HG03280 (cell line): ENCODE measurements around the gene SCAF1.
"Not testable (repeated sequence)": the region's sequence is repeated elsewhere in the genome, so short reads cannot be mapped to it uniquely, and the experiment has no call there.

Source experiments
- ATAC-seq: cut with Tn5 transposase; IDR thresholded peaks from one replicate; pipeline ENCODE4 v1.9.1; 2021; ENCODE audit warnings: mild to moderate bottlenecking, moderate library complexity; ENCODE audit not compliant: unreplicated experiment

SCAF1 gene

DNA sequence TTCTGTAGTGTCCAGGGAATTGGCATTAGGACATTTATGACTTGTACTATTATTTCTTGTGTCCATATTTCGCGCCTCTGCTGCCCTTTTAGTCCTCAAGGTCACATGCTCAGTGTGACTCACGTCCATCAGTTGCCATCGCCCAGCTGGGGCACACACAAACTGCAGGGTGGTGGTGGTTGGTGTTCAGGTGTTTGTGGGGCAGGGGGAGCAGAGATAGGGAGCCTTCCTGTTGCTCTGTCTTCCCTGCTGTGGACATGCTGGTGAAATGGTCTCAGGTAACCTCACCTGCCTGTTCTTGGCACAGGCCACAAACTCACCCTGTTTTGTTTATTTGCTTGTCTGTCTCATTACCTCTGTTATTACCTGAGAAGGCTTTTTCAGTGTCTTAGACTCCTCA, 28.6 kb upstream of the SCAF1 start:
- no peak for ATAC-seq

DNA sequence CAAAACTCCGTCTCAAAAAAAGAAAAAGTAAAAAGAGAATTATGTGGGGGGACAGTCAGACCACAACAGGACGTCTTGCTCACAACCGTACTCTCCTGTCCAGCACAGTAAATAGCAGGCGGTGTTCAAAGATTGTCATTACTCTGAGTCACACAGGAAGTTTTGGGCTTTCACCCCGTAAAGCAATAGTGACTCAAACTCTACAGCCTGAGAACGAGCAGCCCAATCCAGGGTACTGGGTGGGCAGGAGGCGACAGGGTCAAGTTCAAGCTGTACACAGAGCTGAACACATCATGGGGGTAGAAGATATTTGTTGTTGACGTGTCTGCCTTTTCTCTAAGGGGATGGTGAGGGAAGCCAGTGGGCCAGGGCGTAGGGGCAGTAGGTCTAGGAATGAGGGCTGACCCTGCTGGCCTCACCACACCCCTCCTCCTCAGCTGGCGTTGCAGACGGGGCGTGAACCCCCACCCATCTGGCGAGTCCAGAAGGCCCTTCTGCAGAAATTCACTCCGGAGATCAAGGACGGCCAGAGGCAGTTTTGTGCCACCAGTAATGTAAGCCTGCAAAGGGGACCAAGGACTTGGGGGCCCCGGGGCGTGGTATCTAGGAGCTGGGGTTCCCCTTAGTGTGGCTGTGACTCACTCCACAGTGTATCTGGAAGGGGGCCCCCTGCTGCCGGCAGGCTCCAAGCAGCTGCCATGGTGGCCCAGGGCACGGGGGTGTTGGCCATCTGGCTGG, 27.7 kb upstream of the SCAF1 start:
- ATAC-seq, result no peak

DNA sequence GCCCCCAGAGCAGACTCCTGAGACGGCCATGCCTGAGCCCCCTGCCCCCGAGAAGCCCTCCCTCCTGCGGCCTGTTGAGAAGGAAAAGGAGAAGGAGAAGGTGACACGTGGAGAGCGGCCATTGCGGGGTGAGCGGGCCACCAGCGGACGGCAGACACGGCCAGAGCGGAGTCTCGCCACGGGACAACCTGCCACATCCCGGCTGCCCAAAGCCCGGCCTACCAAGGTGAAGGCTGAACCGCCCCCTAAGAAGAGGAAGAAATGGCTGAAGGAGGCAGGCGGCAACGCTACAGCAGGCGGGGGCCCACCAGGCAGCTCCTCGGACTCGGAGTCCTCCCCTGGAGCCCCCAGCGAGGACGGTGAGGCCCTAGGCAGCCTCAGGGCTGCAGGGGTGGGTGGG, 26.1 kb upstream of the SCAF1 start:
- ATAC-seq, result no peak

DNA sequence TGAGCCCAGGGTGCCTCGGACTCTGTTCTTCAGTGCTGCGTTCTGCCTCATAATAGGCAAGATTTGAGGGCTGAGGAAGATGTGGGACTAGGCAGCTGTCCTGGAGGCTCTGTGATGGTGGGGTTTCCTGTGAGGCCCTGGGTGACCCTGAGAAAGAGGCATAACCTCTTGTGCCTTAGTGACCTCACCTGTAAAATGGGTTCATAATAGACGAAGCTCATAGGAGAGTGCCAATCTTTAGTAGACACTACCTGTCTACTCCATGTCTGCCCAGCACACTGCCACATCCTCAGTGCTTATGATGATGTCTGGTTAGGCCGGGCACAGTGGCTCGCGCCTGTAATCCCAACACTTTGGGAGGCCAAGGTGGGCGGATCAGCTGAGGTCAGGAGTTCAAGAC, 25.5 kb upstream of the SCAF1 start:
- no peak for ATAC-seq

DNA sequence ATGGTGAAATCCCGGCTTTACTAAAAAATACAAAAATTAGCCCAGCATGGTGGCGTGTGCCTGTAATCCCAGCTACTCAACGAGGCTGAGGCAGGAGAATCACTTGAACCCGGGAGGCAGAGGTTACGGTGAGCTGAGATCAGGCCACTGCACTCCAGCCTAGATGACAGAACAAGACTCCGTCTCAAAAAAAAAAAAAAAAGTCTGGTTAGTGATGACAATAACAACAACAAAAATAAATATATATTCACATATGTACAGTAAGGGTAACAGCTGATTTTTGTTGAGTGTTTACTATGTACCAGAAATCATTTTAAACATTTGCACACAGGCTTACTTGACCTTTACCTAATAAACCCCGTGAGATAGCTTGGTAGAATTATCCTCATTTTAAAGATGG, 25.1 kb upstream of the SCAF1 start:
- ATAC-seq, result no peak

DNA sequence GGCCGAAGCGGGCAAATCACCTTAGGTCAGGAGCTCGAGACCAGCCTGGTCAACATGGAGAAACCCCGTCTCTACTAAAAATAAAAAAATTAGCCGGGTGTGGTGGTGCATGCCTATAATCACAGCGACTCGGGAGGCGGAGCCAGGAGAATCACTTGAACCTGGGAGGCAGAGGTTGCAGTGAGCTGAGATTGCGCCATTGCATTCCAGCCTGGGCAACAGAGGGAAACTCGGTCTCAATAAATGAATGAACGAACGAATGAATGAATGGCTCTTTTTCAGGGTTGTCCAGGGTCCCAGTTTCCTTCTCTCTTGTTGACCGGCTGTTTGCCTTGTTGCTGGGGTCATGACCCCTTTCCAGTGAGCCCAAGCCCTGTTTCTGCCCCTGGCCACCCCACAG, 24.1 kb upstream of the SCAF1 start:
- ATAC-seq, result not testable (repeated sequence)

DNA sequence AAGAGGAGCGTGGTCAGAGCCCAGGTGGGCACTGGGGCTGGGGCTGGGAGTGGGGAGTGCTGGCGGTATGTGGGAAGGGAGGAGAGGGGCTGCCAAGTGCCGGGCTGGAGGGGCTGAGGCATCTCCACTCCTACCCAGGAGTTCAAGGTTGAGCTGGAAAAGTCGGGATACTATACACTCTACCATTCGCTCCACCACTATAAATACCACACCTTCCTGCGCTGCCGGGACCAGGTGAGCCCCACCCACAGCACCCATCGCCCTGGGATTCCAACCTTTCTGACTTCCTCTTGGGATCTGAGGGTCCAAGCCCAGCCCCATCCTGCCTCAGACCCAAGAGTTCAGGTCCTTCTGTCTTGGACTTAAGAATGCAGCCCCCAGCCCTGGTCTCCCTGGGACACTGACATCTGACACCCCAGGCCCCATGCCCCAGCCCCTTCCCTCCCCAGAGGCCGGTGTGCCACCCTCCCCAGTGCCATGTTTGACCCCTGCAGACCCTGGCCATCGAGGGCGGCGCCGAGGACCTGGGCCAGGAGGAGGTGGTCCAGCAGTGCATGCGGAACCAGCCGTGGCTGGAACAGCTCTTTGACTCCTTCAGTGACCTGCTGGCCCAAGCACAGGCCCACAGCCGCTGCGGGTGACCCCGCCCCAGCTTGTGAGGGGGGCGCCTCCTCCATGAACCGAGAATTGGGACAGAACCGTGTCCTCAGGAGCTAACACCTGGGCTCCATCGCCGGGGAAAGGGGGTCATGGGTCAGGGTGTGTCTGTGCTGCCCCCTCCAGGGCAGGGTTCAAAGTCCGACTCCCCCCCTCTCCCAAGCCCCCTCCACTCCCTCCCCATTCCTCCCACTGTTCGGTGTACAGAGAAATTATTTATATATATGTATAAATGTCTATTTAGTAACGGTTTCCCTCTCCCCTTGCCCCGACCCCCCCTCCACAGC, 16.8 kb upstream of the SCAF1 start:
- ATAC-seq, result no peak

DNA sequence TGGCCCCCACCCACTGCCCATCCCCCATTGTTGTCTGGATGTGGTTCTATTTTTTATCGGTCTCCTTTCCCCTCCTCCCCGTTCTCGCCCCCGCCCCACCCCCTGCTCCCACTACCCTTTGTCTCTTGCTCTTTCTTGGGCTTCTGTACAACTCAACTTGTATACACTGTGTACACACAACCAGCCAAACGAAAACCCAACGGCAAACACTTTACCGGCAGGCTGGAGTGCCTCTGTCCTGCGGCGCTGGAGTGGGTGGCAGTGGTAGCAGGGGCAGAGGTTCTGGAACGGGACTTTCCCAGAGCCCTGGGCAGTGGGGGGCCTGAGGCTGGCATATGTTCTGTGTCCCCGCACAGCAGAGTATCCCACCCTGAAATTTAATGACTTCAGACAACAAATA, 15.8 kb upstream of the SCAF1 start:
- ATAC-seq, result no peak

DNA sequence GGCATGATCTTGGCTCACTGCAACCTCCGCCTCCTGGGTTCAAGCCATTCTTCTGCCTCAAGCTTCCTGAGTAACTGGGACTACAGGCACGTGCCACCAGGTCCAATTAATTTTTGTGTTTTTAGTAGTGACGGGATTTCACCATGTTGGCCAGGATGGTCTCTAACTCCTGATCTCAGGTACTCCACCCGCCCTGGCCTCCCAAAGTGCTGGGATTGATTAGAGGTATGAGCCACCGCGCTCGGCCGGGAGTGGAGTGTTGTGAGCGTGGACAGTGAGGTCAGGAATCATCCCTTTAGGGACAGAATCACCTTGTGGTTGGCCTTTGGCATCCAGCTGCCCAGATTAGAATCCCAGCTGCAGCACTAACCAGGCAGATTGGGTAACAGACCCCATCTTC, 12.3 kb upstream of the SCAF1 start:
- no peak for ATAC-seq

DNA sequence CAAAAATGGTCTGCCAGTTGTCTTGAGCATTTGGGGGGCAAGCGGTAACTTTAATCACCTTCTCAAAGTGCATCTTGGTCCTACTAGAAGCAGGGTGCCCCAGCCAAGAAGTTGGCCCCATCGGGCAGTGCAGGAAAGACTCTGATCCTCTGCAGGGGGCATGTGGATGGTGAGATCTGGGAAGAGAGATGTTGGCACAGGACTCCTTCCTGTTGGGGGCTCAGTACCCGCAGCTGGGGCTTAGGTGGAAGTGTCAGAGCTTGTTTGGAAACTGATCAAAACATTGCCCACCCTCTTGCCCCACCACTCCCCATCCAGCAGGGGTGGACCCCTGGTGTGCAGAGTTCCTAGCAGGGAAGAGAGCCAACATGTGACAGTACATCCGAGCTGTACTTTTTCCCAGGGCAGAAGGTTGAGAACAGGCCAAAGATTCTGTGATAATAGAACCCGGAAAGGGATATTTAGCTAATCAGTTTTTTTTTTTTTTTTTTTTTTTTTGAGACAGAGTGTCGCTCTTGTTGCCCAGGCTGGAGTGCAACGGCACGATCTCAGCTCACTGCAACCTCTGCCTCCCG, 10.9 kb upstream of the SCAF1 start:
- no peak for ATAC-seq

DNA sequence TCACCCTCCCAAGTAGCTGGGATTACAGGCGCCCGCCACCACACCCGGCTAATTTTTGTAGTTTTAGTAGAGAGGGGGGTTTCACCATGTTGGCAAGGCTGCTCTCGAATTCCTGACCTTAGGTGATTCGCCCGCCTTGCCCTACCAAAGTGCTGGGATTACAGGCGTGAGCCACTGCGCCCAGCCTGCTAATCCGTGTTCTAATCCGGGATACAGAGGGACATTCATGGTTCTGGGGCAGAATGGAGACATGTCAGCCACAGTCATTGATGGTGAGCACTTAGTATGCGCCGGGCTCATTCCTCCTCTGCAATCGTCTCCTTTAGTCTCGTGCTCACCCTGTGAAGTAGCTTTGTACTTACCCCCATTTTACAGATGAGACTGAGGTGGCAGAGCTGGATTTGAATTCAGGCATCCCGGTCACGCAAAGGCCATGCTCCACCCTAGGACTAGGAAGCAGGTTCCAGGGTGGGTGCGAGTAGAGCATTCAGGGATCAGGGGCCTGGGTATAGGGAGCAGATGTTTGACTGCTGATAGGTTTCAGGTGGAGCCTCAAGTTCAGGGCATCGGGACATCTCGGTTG, 10.3 kb upstream of the SCAF1 start:
- no peak for ATAC-seq

DNA sequence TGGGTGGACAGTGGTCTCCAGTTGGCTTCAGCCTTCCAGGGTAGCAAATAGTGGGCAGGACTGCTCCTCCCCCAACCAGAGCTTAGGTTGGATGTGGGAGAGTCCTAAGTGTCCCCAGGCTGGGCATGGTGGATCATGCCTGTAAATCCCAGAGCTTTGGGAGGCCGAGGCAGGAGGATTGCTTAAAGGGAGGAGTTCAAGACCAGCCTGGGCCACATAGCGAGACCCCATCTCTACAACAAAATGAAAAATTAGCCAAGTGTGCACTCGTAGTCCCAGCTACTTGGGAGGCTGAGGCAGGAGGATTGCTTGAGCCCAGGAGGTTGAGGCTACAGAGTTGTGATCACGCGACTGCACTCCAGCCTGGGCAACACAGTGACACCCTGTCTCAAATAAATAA, 9.4 kb upstream of the SCAF1 start:
- ATAC-seq, result no peak

DNA sequence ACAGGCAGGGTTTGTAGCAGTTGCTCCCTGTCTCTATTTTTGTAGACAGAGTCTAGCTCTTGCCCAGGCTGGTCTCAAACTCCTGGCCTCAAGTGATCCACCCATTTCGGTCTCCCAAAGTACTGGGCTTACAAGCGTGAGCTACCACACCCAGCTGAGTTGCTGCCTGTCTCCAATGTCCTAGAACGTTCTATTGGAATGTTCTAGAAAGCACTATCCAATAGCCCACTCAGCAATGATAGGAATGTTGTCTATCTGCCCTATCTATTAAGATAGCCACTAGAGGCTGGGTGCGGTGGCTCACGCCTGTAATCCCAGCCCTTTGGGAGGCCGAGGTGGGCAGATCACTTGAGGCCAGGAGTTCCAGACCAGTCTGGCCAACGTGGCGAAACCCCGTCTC, 8.7 kb upstream of the SCAF1 start:
- ATAC-seq, result not testable (repeated sequence)

DNA sequence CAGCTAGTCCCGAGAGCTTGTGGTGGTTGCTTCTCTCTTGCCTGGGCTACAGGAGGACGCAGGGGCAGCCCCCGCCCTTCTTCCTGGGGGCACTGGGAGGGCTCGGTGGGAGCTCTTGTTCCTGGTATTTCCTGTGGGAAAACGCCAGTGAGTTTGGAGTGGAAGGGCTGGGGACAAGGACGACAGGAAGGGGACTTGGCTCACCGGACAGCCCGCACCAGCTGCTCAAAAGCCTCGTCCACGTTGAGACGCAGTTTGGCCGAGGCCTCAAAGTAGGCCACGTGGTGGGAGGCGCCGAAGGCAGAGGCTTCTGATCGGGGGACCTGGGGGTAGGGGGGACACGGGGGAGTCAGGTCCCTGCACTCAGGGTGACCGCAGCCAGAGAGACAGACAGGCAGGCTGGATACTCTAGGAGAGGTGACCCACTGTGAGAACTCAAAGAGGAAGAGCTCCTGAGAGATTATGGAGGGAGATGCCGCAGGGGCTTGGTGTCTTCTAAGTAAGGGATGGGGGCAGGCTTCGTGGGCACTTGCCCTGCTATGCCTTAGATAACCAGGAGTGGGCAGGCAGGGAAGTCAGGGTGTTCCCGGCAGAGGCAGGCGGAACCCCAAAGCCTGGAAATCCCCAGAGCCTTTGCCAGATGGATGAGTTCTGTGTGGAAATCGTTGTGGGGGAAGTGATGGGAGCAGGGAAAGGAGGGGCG, 6.3 kb upstream of the SCAF1 start:
- no peak for ATAC-seq

DNA sequence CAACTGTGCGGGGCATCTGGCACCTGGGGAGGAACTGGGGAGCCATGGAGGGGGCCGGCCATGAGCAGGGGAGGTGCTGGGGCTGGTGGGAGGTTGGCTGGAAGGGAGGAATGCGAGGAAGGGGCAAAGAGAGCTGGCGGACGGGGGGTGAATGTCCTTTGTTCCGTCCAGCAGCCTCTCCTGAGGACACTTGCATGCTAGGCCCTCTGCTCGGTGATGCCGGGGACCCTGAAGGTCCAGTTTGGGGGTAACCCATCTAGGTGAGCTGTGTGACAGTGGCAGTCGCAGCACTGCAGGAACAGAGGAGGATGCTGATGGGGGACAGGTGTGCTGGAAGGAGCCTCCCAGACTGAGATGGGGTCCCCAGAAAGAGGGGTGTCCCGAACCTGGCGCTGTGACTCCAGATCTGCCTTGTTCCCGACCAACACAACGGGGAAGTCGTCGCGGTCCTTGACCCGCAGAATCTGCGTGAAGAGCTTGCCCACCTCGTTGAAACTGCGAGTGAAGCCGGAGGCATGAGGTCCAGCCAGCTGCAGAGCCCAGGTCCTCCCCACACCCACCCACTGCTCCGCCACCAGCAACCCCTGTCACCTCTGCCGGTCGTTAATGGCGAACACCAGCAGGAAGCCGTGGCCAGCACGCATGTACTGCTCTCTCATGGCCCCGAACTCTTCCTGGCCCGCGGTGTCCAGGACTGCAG, 5.6 kb upstream of the SCAF1 start:
- no peak for ATAC-seq

DNA sequence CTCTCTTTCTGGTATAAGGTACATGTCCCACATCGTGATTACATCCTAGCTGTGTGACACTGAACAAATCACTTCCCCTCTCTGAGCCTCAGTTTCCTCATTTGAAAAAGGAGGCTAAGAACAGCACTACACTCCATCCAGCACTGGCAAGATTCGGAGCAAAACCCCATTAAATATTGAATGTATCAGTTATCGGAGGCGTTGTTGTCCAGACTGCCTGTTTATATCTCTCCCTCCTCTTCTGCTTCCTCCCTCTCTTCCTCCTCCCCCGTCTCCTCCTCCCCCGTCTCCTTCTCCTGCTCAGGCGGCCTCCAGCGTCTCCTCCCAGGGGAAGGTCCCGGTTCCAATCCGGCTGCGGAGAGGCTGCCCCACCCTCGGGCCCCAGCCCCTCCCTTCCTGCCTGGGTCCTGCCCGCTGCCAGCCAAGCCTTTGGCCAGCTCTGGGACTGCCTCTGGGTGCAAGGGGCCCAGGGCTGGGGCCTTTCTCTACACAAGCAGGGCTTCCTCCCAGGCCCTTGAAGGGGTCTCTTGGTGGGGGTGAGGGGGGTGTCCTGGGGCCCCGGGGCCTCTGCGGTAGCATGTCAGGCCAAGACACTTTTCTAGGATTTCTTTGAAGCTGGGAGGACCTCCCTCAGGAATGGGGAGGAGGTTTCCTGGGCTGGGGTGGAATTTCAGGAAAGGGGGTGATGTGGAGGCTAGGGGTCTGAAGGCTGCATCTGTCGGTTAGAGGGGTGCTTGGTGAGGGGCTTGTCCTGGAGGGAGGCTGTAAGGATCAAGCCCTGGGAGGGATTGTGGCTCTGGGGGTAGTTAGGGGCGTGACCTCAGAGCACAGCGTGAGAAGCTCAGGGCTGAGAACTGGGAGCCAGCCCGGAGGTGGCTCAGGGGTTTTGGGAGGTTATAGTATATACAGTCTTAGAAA, 3.9 kb upstream of the SCAF1 start:
- no peak for ATAC-seq

DNA sequence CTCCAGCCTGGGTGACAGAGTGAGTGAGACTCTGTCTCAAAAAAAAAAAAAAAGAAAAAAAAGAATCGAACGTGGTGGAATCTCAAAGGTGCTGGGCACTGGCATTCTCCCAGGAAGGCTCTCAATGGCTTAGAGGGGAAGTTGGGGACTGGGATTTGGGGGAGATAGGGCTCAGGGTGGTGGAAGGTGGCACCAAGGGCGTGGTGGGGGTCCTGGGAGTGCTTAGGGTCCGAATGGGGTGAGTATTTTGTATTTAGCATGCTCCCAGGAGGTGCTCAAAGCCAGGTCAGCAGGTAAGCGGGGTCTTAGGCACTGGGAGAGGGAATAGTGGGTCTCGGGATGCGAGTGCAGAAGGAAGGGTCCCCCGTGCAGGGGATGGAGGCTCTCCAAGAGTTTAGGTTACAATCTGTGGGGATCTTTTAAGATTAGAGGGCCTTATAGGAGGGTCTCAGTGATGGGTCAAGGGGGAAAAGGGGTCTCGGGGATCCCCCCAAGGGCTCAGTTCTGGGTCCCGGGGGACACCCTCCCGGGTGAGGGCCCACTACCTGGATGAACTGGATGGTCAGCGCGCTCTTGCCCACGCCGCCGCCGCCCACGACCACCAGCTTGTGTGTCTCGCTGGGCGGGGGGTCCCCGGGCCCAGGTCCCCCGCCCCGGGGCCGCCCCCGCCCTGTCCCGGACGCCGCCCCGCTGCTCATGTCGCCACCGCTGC, 2.5 kb upstream of the SCAF1 start:
- ATAC-seq, result no peak

DNA sequence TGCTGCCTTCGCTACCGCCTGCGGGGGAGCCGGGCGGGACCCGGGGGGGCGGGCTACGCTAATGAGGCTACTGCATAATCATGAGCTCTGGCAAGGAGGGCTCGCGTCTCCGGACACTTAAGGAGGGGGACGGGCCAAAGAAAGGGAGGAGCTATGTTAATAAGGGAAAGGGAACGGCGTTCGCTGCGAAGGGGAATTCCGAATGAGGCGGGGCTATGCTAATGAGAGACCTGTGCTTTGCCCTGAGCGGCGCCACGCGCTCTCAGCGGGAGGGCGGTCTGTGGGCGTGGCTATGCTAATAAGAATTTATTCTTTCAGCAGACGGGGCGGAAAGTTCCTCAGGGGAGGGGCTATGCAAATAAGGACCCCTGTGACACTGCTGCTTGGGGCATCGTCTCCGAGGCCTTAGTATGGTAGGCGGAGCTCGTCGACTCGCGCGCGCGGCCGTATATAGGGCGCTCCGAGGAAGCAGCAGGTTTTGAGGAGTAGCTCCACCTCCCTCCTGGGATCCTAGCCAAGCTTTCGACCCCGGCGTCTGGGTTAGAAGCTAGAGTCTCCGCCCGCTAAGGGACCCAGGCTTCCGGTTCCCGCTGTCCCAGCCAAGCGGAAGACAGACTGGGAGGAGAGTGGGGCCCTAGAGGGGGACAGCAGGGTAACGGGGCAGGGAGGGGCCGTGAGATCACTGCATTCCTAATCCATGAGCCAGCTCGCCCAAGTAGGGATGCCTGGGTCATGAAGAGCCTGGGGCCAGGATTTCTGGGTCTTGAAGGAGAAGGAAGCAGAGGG, 1.7 kb upstream of the SCAF1 start, which contains the start of gene RRAS:
RRAS (minus strand) TSS at position 31 of the 786 bp plus-strand sequence. CDS start 45 bp downstream, outside the sequence.
- ATAC-seq, result peak; percentile 57
